HepG2 (cell line): ENCODE results near the gene SNX27. TPM values are rescaled to one million over a fixed set of nuclear protein-coding genes. Genes with fewer than 3 reads are reported as not detected.

Source experiments
- ATAC-seq: fragments of 200-7000 bp; cut with Tn5 transposase; 3 replicates; pipeline ENCODE4 v1.9.1; 2020; ENCODE audit warnings: mild to moderate bottlenecking, moderate library complexity
- BruUV-seq: library from RNA; stranded (reverse); fragments of 400-500 nt; replicated peaks from 2 replicates; lab custom pipeline; 2021; lab: Mats Ljungman, UMichigan
- CTCF ChIA-PET: fragments of 300-600 bp; formaldehyde crosslinking; extraction: SDS; loops from one replicate; lab custom pipeline; 2021; ENCODE audit warnings: low total read pairs, inconsistent platforms, low intra/inter-chr PET ratio; lab: Yijun Ruan, JAX
- POLR2A ChIA-PET: fragments of 350-600 bp; sonication (Branson Sonifier 250); formaldehyde crosslinking; loops from one replicate; lab custom pipeline; 2020; ENCODE audit warnings: antibody characterized with exemption, inconsistent platforms; lab: Yijun Ruan, JAX
- DNase-seq: peaks from one replicate; pipeline ENCODE4 v3.0.0-alpha.2; 2015; ENCODE audit warnings: low spot score
- FAIRE-seq: peaks from 3 replicates; lab custom pipeline; 2011; peaks lifted over from hg19 to GRCh38; lab: Jason Lieb, UNC
- H2AFZ ChIP-seq: one replicate; pipeline ENCODE4 v1.6.1; 2011; ENCODE audit warnings: low read length, inconsistent platforms
- H3K27ac ChIP-seq: fragments of 300-600 bp; 3 replicates; pipeline ENCODE4 v1.8.0; 2011; ENCODE audit warnings: mixed run types, mild to moderate bottlenecking, mixed read lengths, low read length, inconsistent platforms; ENCODE audit not compliant: insufficient read depth; ENCODE audit errors: extremely low read length
- H3K27me3 ChIP-seq, 2 experiments: fragments of 200-600 bp in 1 of 2; 2 replicates in 1 of 2; 3 replicates in 1 of 2; pipeline versions ENCODE4 v1.6.0 to v1.8.0; 2011; ENCODE audit warnings: low read length in 2 of 2, mild to moderate bottlenecking in 2 of 2, moderate library complexity in 2 of 2, inconsistent platforms in 1 of 2; ENCODE audit not compliant: insufficient read depth in 2 of 2, control insufficient read depth in 1 of 2
- H3K36me3 ChIP-seq, 2 experiments: fragments of 200-600 bp in 1 of 2; replicated peaks in 1 of 2; 2 replicates in 1 of 2; 3 replicates in 1 of 2; pipeline versions ENCODE4 v1.5.1 to v1.8.0; 2011; ENCODE audit warnings: low read length in 2 of 2, inconsistent platforms in 1 of 2; ENCODE audit not compliant: insufficient read depth in 2 of 2, control insufficient read depth in 1 of 2
- H3K4me1 ChIP-seq: 2 replicates; pipeline ENCODE4 v1.5.1; 2012; ENCODE audit warnings: low read length, inconsistent platforms; ENCODE audit not compliant: insufficient read depth
- H3K4me2 ChIP-seq: 2 replicates; pipeline ENCODE4 v1.6.0; 2011; ENCODE audit warnings: low read depth, low read length, inconsistent platforms
- H3K4me3 ChIP-seq, 3 experiments: fragments of 200-600 bp in 1 of 3; sonication (generic), shearing (Covaris generic) in 1 of 3; replicated peaks in 1 of 3; 2 replicates each; pipeline ENCODE4 v1.5.1; 2011 to 2016; ENCODE audit warnings: low read length in 3 of 3, inconsistent platforms in 2 of 3, low read depth in 2 of 3, mild to moderate bottlenecking in 2 of 3, control low read depth in 1 of 3, mixed read lengths in 1 of 3; ENCODE audit not compliant: insufficient read depth in 1 of 3
- H3K79me2 ChIP-seq: one replicate; pipeline ENCODE4 v1.6.1; 2011; ENCODE audit warnings: low read length, inconsistent platforms; ENCODE audit not compliant: insufficient read depth
- H3K9ac ChIP-seq: 2 replicates; pipeline ENCODE4 v1.6.0; 2011; ENCODE audit warnings: mild to moderate bottlenecking, low read depth, low read length, inconsistent platforms; ENCODE audit not compliant: insufficient read depth
- H3K9me3 ChIP-seq: 2 replicates; pipeline ENCODE4 v1.5.1; 2012; ENCODE audit warnings: mild to moderate bottlenecking, low read length
- H4K20me1 ChIP-seq: 2 replicates; pipeline ENCODE4 v1.6.0; 2011; ENCODE audit warnings: inconsistent platforms, mild to moderate bottlenecking, low read length, moderate library complexity; ENCODE audit not compliant: insufficient read depth
- IRF2 ChIP-seq: IDR thresholded peaks from 2 replicates; pipeline ENCODE4 v1.6.1; 2018; ENCODE audit warnings: missing genetic modification reagents, missing compliant biosample characterization
- NKX3-1 ChIP-seq: sonication (generic); formaldehyde crosslinking; IDR thresholded peaks from 2 replicates; pipeline ENCODE4 v1.5.0; 2020; ENCODE audit warnings: missing genetic modification reagents
- RAD21 ChIP-seq: fragments of 450-650 bp; formaldehyde crosslinking; IDR thresholded peaks from 2 replicates; pipeline ENCODE4 v1.5.0; 2020; ENCODE audit warnings: mild to moderate bottlenecking
- SALL2 ChIP-seq: sonication (generic); formaldehyde crosslinking; IDR thresholded peaks from 2 replicates; pipeline ENCODE4 v1.8.1; 2023; ENCODE audit warnings: mild to moderate bottlenecking, missing genetic modification reagents, inconsistent platforms
- SMC3 ChIP-seq: IDR thresholded peaks from 2 replicates; pipeline ENCODE4 v1.6.1; 2011; ENCODE audit warnings: low read length, improper control_type of control experiment
- STAG1 ChIP-seq: sonication (generic); formaldehyde crosslinking; IDR thresholded peaks from 2 replicates; pipeline ENCODE4 v1.4.0; 2020; ENCODE audit warnings: missing genetic modification reagents
- ZNF232 ChIP-seq: sonication (generic); formaldehyde crosslinking; IDR thresholded peaks from 2 replicates; pipeline ENCODE4 v1.4.0; 2020; ENCODE audit warnings: missing genetic modification reagents, borderline replicate concordance
- WGBS: methylation state at CpG from one replicate; pipeline ENCODE4 v1.1.6; 2017; ENCODE audit warnings: low lambda C conversion rate; 5-methylcytosine and 5-hydroxymethylcytosine counted together
- in situ Hi-C: cut with HindIII; loops from 2 replicates; pipeline ENCODE4 v1.10.0; 2017; ENCODE audit warnings: low pct_unique_long_range_greater_than_20kb; ENCODE audit not compliant: extremely low pct_ligation_motif_present
- intact Hi-C: fragments of 100-400 bp; cut with micrococcal nuclease; formaldehyde crosslinking; loops from one replicate; pipeline ENCODE4 v1.10.0; 2022; ENCODE audit not compliant: unreplicated experiment
- polyA plus RNA-seq, 8 experiments: library from polyadenylated mRNA; depleted of rRNA in 3 of 8; stranded (reverse) in 7 of 8; unstranded in 1 of 8; fragments of >200 nt; fragmentation: Illumina TruSeq in 4 of 8; extraction: Trizol in 4 of 8; gene quantifications; 2 replicates each; pipeline versions ENCODE4 v1.2.1 to v1.2.3, GENCODE V29; 2011 to 2016; ENCODE audit warnings: low read depth in 4 of 8, missing spikeins in 1 of 8, mixed read lengths in 1 of 8; ENCODE audit not compliant: insufficient read depth in 1 of 8
- total RNA-seq, 5 experiments: library from RNA; depleted of rRNA; stranded (reverse); fragments of >200 nt; fragmentation: Illumina TruSeq; extraction: Trizol; gene quantifications; 2 replicates each; pipeline ENCODE4 v1.2.3, GENCODE V29; 2016; ENCODE audit warnings: low read depth in 1 of 5
- TF ChIP-seq, protein P1 (sequence below): sonication (generic); formaldehyde crosslinking; IDR thresholded peaks from 2 replicates; pipeline ENCODE4 v1.8.0; 2022; ENCODE audit warnings: low read depth, missing genetic modification reagents
- TF ChIP-seq, protein P2 (sequence below): sonication (generic); formaldehyde crosslinking; IDR thresholded peaks from 2 replicates; pipeline ENCODE4 v1.5.0; 2020; ENCODE audit warnings: mild to moderate bottlenecking, missing genetic modification reagents, moderate library complexity

The SNX27 gene
- total and polyA plus RNA-seq, 2 of the 13 experiments (the other 11 are each of a cell fraction or from before 2014, with no cell fraction given) = 14.4 to 17.8 TPM

DNA sequence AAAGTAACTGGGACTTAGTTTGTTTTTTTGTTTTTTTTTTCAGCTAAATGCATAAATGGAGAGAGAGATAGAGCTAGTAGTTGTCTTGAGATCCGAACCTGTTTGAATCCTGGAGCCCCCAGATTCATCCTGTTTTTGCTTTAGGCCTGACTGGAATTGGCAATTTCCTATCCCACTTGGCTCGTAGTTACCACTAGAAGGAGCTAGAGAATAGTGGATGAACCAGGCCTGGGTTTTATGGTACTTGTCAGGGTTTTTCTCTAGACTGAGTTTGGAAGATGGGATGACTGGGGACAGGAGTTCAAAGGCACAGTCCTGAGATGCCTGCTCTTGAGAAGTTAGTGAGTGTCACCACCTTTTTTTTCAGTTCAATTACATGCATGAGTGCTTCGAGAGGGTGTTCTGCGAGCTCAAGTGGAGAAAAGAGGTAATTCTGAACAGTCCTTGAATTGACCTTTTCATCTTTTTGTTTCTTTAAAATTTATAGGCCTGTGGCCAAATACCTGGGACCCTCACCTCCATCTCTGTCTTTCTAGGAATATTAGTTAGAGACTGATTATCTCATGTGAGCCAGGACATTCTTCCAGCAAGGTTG is 81.3 kb downstream of the SNX27 start:
- intact Hi-C loops = loop anchor here (1.0 to 10.0 kb wide), 3 partner anchors 42 to 143 kb away; no protein-coding TSS in a partner anchor
- in situ Hi-C loops = no loop called here
- ChIA-PET POLR2A (no interaction called here), CTCF (interaction anchor here (1.3 to 2.3 kb wide), 3 partner anchors 42 to 143 kb away, joined by 5 to 16 read pairs (median 13); no protein-coding TSS in a partner anchor)
- no peak overlapping the region for H3K27ac ChIP-seq
- H3K27me3 ChIP-seq = no peaks in the 10 kb centered on the region
- TF ChIP-seq NKX3-1 (no peak), RAD21 (peak; percentile 69), SMC3 (peak; percentile 88), ZNF232 (CRISPR knock-in tag) (no peak), STAG1 (CRISPR knock-in tag) (peak; percentile 82), IRF2 (CRISPR knock-in tag) (0 out of 2 replicates have a peak, but pooled peaks have one; percentile 33), SALL2 (CRISPR knock-in tag) (no peak)
- TF ChIP-seq, protein P1, sequence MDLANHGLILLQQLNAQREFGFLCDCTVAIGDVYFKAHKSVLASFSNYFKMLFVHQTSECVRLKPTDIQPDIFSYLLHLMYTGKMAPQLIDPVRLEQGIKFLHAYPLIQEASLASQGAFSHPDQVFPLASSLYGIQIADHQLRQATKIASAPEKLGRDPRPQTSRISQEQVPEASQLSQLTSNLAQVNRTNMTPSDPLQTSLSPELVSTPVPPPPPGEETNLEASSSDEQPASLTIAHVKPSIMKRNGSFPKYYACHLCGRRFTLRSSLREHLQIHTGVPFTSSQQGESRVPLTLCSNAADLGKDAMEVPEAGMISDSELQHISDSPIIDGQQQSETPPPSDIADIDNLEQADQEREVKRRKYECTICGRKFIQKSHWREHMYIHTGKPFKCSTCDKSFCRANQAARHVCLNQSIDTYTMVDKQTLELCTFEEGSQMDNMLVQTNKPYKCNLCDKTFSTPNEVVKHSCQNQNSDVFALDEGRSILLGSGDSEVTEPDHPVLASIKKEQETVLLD (CRISPR knock-in tag) = no peak
- TF ChIP-seq, protein P2, sequence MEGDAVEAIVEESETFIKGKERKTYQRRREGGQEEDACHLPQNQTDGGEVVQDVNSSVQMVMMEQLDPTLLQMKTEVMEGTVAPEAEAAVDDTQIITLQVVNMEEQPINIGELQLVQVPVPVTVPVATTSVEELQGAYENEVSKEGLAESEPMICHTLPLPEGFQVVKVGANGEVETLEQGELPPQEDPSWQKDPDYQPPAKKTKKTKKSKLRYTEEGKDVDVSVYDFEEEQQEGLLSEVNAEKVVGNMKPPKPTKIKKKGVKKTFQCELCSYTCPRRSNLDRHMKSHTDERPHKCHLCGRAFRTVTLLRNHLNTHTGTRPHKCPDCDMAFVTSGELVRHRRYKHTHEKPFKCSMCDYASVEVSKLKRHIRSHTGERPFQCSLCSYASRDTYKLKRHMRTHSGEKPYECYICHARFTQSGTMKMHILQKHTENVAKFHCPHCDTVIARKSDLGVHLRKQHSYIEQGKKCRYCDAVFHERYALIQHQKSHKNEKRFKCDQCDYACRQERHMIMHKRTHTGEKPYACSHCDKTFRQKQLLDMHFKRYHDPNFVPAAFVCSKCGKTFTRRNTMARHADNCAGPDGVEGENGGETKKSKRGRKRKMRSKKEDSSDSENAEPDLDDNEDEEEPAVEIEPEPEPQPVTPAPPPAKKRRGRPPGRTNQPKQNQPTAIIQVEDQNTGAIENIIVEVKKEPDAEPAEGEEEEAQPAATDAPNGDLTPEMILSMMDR (CRISPR knock-in tag) = peak; percentile 77
- DNase-seq (peak; percentile 36), ATAC-seq (peak; percentile 62), FAIRE-seq (peak; percentile 51)
- BruUV-seq = no TSS peak
- no peak overlapping the region for H3K4me3 ChIP-seq
- WGBS = 85% methylated on average over 4 of the region's 4 CpGs
- H3K79me2 ChIP-seq = no peaks in the 10 kb centered on the region
- H2AFZ ChIP-seq = no peak overlapping the region
- no peak overlapping the region for H3K4me2 ChIP-seq
- H3K4me1 ChIP-seq = no peaks in the 10 kb centered on the region
- H3K36me3 ChIP-seq = peaks cover 5 to 36% of the 10 kb centered on the region in 2 experiments
- H4K20me1 ChIP-seq = no peaks in the 10 kb centered on the region
- no peak overlapping the region for H3K9ac ChIP-seq
- H3K9me3 ChIP-seq = no peaks in the 10 kb centered on the region
